GM12878 (cell line): ENCODE results near the gene OSBPL5. TPM values are rescaled to one million over a fixed set of nuclear protein-coding genes. Genes with fewer than 3 reads are reported as not detected.

Source experiments
- ATAC-seq: fragments of 200-7000 bp; cut with Tn5 transposase; 3 replicates; pipeline ENCODE4 v1.9.1; 2020; ENCODE audit warnings: mild to moderate bottlenecking, moderate library complexity
- BruUV-seq: library from RNA; stranded (reverse); fragments of 400-500 nt; replicated peaks from 2 replicates; lab custom pipeline; 2021; lab: Mats Ljungman, UMichigan
- CTCF ChIA-PET: fragments of 300-600 bp; sonication (Branson Sonifier 250); formaldehyde crosslinking; extraction: SDS; loops from one replicate; lab custom pipeline; 2021; ENCODE audit warnings: inconsistent platforms; lab: Yijun Ruan, JAX
- POLR2A ChIA-PET: fragments of 350-600 bp; formaldehyde crosslinking; extraction: SDS; loops from one replicate; lab custom pipeline; 2021; ENCODE audit warnings: inconsistent platforms; lab: Charles Lee
- RAD21 ChIA-PET: fragments of 300-600 bp; sonication (Branson Sonifier 250); formaldehyde crosslinking; loops from one replicate; lab custom pipeline; 2023; ENCODE audit warnings: antibody characterized with exemption; ENCODE audit not compliant: unreplicated experiment; lab: Charles Lee
- SMC1A ChIA-PET: fragments of 300-600 bp; sonication (Branson Sonifier 250); formaldehyde crosslinking; loops from one replicate; lab custom pipeline; 2023; ENCODE audit not compliant: unreplicated experiment, uncharacterized antibody; lab: Charles Lee
- DNase-seq: peaks from one replicate; pipeline ENCODE4 v3.0.0-alpha.2; 2011; ENCODE audit warnings: low read depth, low spot score
- FAIRE-seq: peaks from 3 replicates; lab custom pipeline; 2011; peaks lifted over from hg19 to GRCh38; lab: Jason Lieb, UNC
- H2AFZ ChIP-seq: 2 replicates; pipeline ENCODE4 v1.6.0; 2011; ENCODE audit warnings: low read depth, low read length, control low read depth; ENCODE audit not compliant: control insufficient read depth
- H3K27ac ChIP-seq: 2 replicates; pipeline ENCODE4 v1.5.1; 2011; ENCODE audit warnings: control low read depth; ENCODE audit not compliant: control insufficient read depth, insufficient read depth
- H3K27me3 ChIP-seq, 2 experiments: replicated peaks in 1 of 2; 2 replicates each; pipeline versions ENCODE4 v1.6.0 to v1.6.1; 2011; ENCODE audit warnings: low read length in 1 of 2; ENCODE audit not compliant: control insufficient read depth in 2 of 2, insufficient read depth in 2 of 2
- H3K36me3 ChIP-seq, 2 experiments: 2 replicates each; pipeline ENCODE4 v1.5.1; 2011; ENCODE audit warnings: low read length in 1 of 2; ENCODE audit not compliant: control insufficient read depth in 2 of 2, insufficient read depth in 2 of 2
- H3K4me1 ChIP-seq: 2 replicates; pipeline ENCODE4 v1.6.1; 2011; ENCODE audit warnings: mild to moderate bottlenecking, low read length, moderate library complexity, mixed read lengths; ENCODE audit not compliant: control insufficient read depth, insufficient read depth
- H3K4me2 ChIP-seq: 2 replicates; pipeline ENCODE4 v1.6.0; 2011; ENCODE audit warnings: control low read depth; ENCODE audit not compliant: control insufficient read depth, insufficient read depth
- H3K4me3 ChIP-seq: fragments of 200-600 bp; sonication (generic); 2 replicates; pipeline ENCODE4 v1.5.1; 2016
- H3K79me2 ChIP-seq: 2 replicates; pipeline ENCODE4 v1.6.0; 2011; ENCODE audit warnings: low read length; ENCODE audit not compliant: control insufficient read depth, insufficient read depth
- H3K9ac ChIP-seq: 2 replicates; pipeline ENCODE4 v1.8.0; 2011; ENCODE audit warnings: low read length, control low read depth, mixed read lengths; ENCODE audit not compliant: control insufficient read depth, insufficient read depth
- H3K9me3 ChIP-seq: replicated peaks from 3 replicates; pipeline ENCODE4 v1.5.1; 2011; ENCODE audit warnings: mild to moderate bottlenecking, low read length; ENCODE audit not compliant: control insufficient read depth, insufficient read depth
- H4K20me1 ChIP-seq: 2 replicates; pipeline ENCODE4 v1.6.0; 2011; ENCODE audit not compliant: control insufficient read depth, insufficient read depth
- ATF7 ChIP-seq: fragments of 450-650 bp; IDR thresholded peaks from 2 replicates; pipeline ENCODE4 v1.6.1; 2016; ENCODE audit warnings: low read depth, mild to moderate bottlenecking
- CHD1 ChIP-seq: IDR thresholded peaks from 2 replicates; pipeline ENCODE4 v1.6.1; 2012; ENCODE audit warnings: low read depth, low read length, improper control_type of control experiment
- CHD4 ChIP-seq: fragments of 200-600 bp; sonication (generic); IDR thresholded peaks from 2 replicates; pipeline ENCODE4 v1.6.1; 2016; ENCODE audit warnings: mild to moderate bottlenecking
- CREB1 ChIP-seq: IDR thresholded peaks from 2 replicates; pipeline ENCODE4 v1.6.1; 2012; ENCODE audit warnings: low read depth, mild to moderate bottlenecking, inconsistent platforms
- EED ChIP-seq: sonication (generic); IDR thresholded peaks from 2 replicates; pipeline ENCODE4 v1.6.1; 2016; ENCODE audit warnings: antibody characterized with exemption, low read depth
- FOXM1 ChIP-seq: IDR thresholded peaks from 2 replicates; pipeline ENCODE4 v1.6.1; 2012; ENCODE audit warnings: low read depth, mild to moderate bottlenecking, inconsistent platforms, low read length, moderate library complexity
- NFYA ChIP-seq: IDR thresholded peaks from 2 replicates; pipeline ENCODE4 v1.6.1; 2011; ENCODE audit warnings: low read depth, mild to moderate bottlenecking, low read length, improper control_type of control experiment, borderline replicate concordance
- NR2C2 ChIP-seq: IDR thresholded peaks from 2 replicates; pipeline ENCODE4 v1.6.1; 2011; ENCODE audit warnings: borderline replicate concordance, low read depth; ENCODE audit not compliant: control insufficient read depth, insufficient read length
- PAX5 ChIP-seq: IDR thresholded peaks from 2 replicates; pipeline ENCODE4 v1.6.1; 2011; ENCODE audit warnings: low read depth, low read length, borderline replicate concordance
- PBX3 ChIP-seq: IDR thresholded peaks from 2 replicates; pipeline ENCODE4 v1.6.1; 2011; ENCODE audit warnings: mild to moderate bottlenecking, low read depth, low read length, moderate library complexity; ENCODE audit not compliant: insufficient replicate concordance
- POLR2AphosphoS5 ChIP-seq: IDR thresholded peaks from 2 replicates; pipeline ENCODE4 v1.6.1; 2011; ENCODE audit warnings: mild to moderate bottlenecking, low read length, inconsistent platforms
- RAD21 ChIP-seq: IDR thresholded peaks from 2 replicates; pipeline ENCODE4 v1.6.1; 2011; ENCODE audit warnings: mild to moderate bottlenecking, low read depth, low read length, moderate library complexity; ENCODE audit not compliant: insufficient read depth
- RB1 ChIP-seq: fragments of 450-650 bp; formaldehyde crosslinking; IDR thresholded peaks from 2 replicates; pipeline ENCODE4 v1.6.1; 2017; ENCODE audit warnings: mild to moderate bottlenecking, borderline replicate concordance
- SMC3 ChIP-seq: IDR thresholded peaks from 2 replicates; pipeline ENCODE4 v1.6.1; 2011; ENCODE audit warnings: low read length, improper control_type of control experiment, borderline replicate concordance
- STAT3 ChIP-seq: IDR thresholded peaks from 2 replicates; pipeline ENCODE4 v1.6.1; 2011; ENCODE audit warnings: low read depth, low read length, improper control_type of control experiment
- SUPT20H ChIP-seq: IDR thresholded peaks from 2 replicates; pipeline ENCODE4 v1.6.1; 2011; ENCODE audit warnings: low read depth, mild to moderate bottlenecking, low read length, moderate library complexity, borderline replicate concordance; ENCODE audit not compliant: control insufficient read depth
- WGBS: methylation state at CpG from one replicate; pipeline ENCODE4 v1.1.6; 2016; ENCODE audit warnings: low lambda C conversion rate; ENCODE audit not compliant: insufficient replicate concordance, insufficient coverage; ENCODE audit errors: missing lambda C conversion rate; 5-methylcytosine and 5-hydroxymethylcytosine counted together
- in situ Hi-C: fragments of 300-500 bp; cut with MboI; formaldehyde crosslinking; loops from 9 replicates; pipeline ENCODE4 v1.14.3; 2018; ENCODE audit warnings: mixed read lengths
- intact Hi-C: fragments of 100-400 bp; cut with micrococcal nuclease; formaldehyde crosslinking; loops from one replicate; pipeline ENCODE4 v1.14.2; 2022; ENCODE audit not compliant: unreplicated experiment
- polyA plus RNA-seq, 11 experiments: library from polyadenylated mRNA; depleted of rRNA in 4 of 11; unstranded in 6 of 11; stranded (reverse) in 5 of 11; fragments of >200 nt; fragmentation: Nextera tagmentation in 4 of 11; fragmentation: Illumina TruSeq in 1 of 11; extraction: Ambion mirVana in 4 of 11; extraction: Trizol in 1 of 11; gene quantifications; 1 replicate in 1 of 11; 2 replicates in 10 of 11; pipeline versions ENCODE4 v1.2.1 to v1.2.3, GENCODE V29; 2011 to 2016; ENCODE audit warnings: inconsistent platforms in 2 of 11, missing spikeins in 2 of 11, low read depth in 1 of 11
- total RNA-seq, 4 experiments: library from RNA; depleted of rRNA in 3 of 4; stranded (reverse); fragments of >200 nt in 3 of 4; fragmentation: Illumina TruSeq in 1 of 4; extraction: Trizol in 1 of 4; gene quantifications; 2 replicates each; pipeline versions ENCODE4 v1.2.1 to v1.2.3, GENCODE V29; 2013 to 2021
- TF ChIP-seq, protein P1 (sequence below): IDR thresholded peaks from 2 replicates; pipeline ENCODE4 v1.6.1; 2012; ENCODE audit warnings: low read length, inconsistent platforms
- TF ChIP-seq, protein P2 (sequence below): fragments of 150-350 bp; IDR thresholded peaks from 2 replicates; pipeline ENCODE4 v1.6.1; 2016; ENCODE audit warnings: low read depth, low read length

OSBPL5 gene
- total and polyA plus RNA-seq, 10 of the 15 experiments (the other 5 are each of a cell fraction or from before 2014, with no cell fraction given) = not detected

GRCh38 chr11:3133261-3134217 lies 31.6 kb downstream of the OSBPL5 start (continued):
- TF ChIP-seq NR2C2 (no peak), STAT3 (no peak), POLR2AphosphoS5 (no peak), CHD4 (no peak), CREB1 (no peak), ATF7 (no peak), EED (no peak)
- TF ChIP-seq, protein P1, sequence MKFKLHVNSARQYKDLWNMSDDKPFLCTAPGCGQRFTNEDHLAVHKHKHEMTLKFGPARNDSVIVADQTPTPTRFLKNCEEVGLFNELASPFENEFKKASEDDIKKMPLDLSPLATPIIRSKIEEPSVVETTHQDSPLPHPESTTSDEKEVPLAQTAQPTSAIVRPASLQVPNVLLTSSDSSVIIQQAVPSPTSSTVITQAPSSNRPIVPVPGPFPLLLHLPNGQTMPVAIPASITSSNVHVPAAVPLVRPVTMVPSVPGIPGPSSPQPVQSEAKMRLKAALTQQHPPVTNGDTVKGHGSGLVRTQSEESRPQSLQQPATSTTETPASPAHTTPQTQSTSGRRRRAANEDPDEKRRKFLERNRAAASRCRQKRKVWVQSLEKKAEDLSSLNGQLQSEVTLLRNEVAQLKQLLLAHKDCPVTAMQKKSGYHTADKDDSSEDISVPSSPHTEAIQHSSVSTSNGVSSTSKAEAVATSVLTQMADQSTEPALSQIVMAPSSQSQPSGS = no peak

DNA sequence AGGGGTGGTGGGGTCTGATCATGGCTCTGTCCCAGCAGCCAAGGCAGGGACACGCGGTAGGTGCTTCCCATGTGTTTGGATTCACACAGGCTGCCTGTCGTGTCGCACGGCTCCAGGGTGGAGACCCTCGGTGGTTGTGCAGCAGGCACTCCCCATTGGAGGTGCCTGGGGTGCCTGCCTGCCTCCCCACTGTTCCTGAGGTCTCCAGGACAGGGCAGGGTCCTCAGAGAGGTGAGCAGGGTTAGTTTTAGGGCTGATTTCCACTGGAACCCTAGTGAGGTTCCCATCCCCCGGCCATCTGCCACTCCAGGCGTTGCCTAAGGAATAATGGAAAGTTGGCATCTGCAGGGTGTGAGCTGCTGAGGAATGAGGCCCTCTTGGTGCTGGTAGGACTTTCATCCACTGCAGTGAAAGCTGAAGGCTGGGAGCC lies 32.3 kb downstream of the OSBPL5 start:
- no peaks in the 10 kb centered on the region for H3K79me2 ChIP-seq
- SMC1A ChIA-PET = no interaction called here
- RAD21 ChIA-PET = no interaction called here
- ATAC-seq (no peak), DNase-seq (no peak), FAIRE-seq (no peak)
- no peaks in the 10 kb centered on the region for H3K4me1 ChIP-seq
- intact Hi-C loops (no loop called here), in situ Hi-C loops (no loop called here)
- no TSS peak for BruUV-seq
- no peaks in the 10 kb centered on the region for H3K27me3 ChIP-seq
- H3K27ac ChIP-seq = no peak overlapping the region
- H3K4me3 ChIP-seq = no peak overlapping the region
- CTCF ChIA-PET = no interaction called here
- POLR2A ChIA-PET = no interaction called here
- no peak overlapping the region for H2AFZ ChIP-seq
- H3K4me2 ChIP-seq = no peak overlapping the region
- H3K9ac ChIP-seq = no peak overlapping the region
- WGBS = 58% methylated on average over 8 of the region's 8 CpGs
- no peaks in the 10 kb centered on the region for H4K20me1 ChIP-seq
- H3K9me3 ChIP-seq = no peaks in the 10 kb centered on the region
- no peaks in the 10 kb centered on the region for H3K36me3 ChIP-seq
- TF ChIP-seq FOXM1 (no peak), SMC3 (no peak), RAD21 (no peak), PAX5 (no peak), PBX3 (no peak), SUPT20H (no peak), RB1 (no peak), CHD1 (no peak), NFYA (no peak)
- TF ChIP-seq, protein P2, sequence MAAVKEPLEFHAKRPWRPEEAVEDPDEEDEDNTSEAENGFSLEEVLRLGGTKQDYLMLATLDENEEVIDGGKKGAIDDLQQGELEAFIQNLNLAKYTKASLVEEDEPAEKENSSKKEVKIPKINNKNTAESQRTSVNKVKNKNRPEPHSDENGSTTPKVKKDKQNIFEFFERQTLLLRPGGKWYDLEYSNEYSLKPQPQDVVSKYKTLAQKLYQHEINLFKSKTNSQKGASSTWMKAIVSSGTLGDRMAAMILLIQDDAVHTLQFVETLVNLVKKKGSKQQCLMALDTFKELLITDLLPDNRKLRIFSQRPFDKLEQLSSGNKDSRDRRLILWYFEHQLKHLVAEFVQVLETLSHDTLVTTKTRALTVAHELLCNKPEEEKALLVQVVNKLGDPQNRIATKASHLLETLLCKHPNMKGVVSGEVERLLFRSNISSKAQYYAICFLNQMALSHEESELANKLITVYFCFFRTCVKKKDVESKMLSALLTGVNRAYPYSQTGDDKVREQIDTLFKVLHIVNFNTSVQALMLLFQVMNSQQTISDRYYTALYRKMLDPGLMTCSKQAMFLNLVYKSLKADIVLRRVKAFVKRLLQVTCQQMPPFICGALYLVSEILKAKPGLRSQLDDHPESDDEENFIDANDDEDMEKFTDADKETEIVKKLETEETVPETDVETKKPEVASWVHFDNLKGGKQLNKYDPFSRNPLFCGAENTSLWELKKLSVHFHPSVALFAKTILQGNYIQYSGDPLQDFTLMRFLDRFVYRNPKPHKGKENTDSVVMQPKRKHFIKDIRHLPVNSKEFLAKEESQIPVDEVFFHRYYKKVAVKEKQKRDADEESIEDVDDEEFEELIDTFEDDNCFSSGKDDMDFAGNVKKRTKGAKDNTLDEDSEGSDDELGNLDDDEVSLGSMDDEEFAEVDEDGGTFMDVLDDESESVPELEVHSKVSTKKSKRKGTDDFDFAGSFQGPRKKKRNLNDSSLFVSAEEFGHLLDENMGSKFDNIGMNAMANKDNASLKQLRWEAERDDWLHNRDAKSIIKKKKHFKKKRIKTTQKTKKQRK = no peak
